H1 (cell line): ENCODE data around the gene KCNMB2. TPM values are rescaled to one million over a fixed set of nuclear protein-coding genes. Genes with fewer than 3 reads are reported as not detected.

Experiments
- CTCF ChIA-PET: fragments of 300-600 bp; sonication (Branson Sonifier 250); formaldehyde crosslinking; loops from one replicate; lab custom pipeline; 2021; ENCODE audit not compliant: partially characterized antibody; lab: Charles Lee
- POLR2A ChIA-PET: fragments of 300-600 bp; sonication (Branson Sonifier 250); formaldehyde crosslinking; loops from one replicate; lab custom pipeline; 2021; ENCODE audit warnings: inconsistent platforms; ENCODE audit not compliant: partially characterized antibody; lab: Charles Lee
- DNase-seq, 2 experiments: peaks; one replicate each; pipeline versions ENCODE4 v3.0.0 to v3.0.0-alpha.2; 2010 to 2022; ENCODE audit warnings: low spot score in 2 of 2, low read depth in 1 of 2, mixed read lengths in 1 of 2
- FAIRE-seq: peaks from 2 replicates; lab custom pipeline; 2011; peaks lifted over from hg19 to GRCh38; lab: Jason Lieb, UNC
- H2AFZ ChIP-seq: 2 replicates; pipeline ENCODE4 v1.8.1; 2012; ENCODE audit warnings: low read length, inconsistent platforms
- H2AK5ac ChIP-seq: 2 replicates; pipeline ENCODE4 v1.6.1; 2013; ENCODE audit warnings: low read depth, low read length
- H2BK120ac ChIP-seq: replicated peaks from 2 replicates; pipeline ENCODE3; 2013; ENCODE audit warnings: low read depth, low read length, inconsistent platforms
- H2BK12ac ChIP-seq: 2 replicates; pipeline ENCODE4 v1.6.1; 2013; ENCODE audit warnings: low read depth, low read length
- H2BK15ac ChIP-seq: 2 replicates; pipeline ENCODE4 v1.6.1; 2013; ENCODE audit warnings: low read length
- H2BK20ac ChIP-seq: 2 replicates; pipeline ENCODE4 v1.6.1; 2013; ENCODE audit warnings: low read length
- H2BK5ac ChIP-seq: 2 replicates; pipeline ENCODE4 v1.6.1; 2013; ENCODE audit warnings: low read depth, low read length
- H3K14ac ChIP-seq: 2 replicates; pipeline ENCODE4 v1.6.1; 2013; ENCODE audit warnings: inconsistent platforms; ENCODE audit not compliant: insufficient read length
- H3K18ac ChIP-seq: 2 replicates; pipeline ENCODE4 v1.6.1; 2013; ENCODE audit warnings: low read length; ENCODE audit errors: extremely low read depth
- H3K23ac ChIP-seq: 2 replicates; pipeline ENCODE4 v1.6.1; 2013; ENCODE audit warnings: inconsistent platforms; ENCODE audit not compliant: insufficient read length
- H3K23me2 ChIP-seq: 2 replicates; pipeline ENCODE4 v1.6.1; 2013; ENCODE audit warnings: low read depth, low read length
- H3K27ac ChIP-seq: 2 replicates; pipeline ENCODE4 v1.6.1; 2011; ENCODE audit warnings: low read depth, low read length, inconsistent platforms
- H3K27me3 ChIP-seq, 4 experiments: replicated peaks in 1 of 4; 1 replicate in 1 of 4; 2 replicates in 3 of 4; pipeline versions ENCODE4 v1.6.1 to v1.8.1; 2011 to 2013; ENCODE audit warnings: low read length in 3 of 4, mild to moderate bottlenecking in 3 of 4, inconsistent platforms in 2 of 4, mixed read lengths in 2 of 4, moderate library complexity in 1 of 4; ENCODE audit not compliant: control insufficient read depth in 3 of 4, insufficient read depth in 3 of 4; ENCODE audit errors: extremely low read depth in 1 of 4
- H3K36me3 ChIP-seq, 4 experiments: 2 replicates each; pipeline versions ENCODE4 v1.6.1 to v1.8.1; 2011 to 2013; ENCODE audit warnings: mild to moderate bottlenecking in 4 of 4, low read length in 3 of 4, moderate library complexity in 2 of 4, control low read depth in 1 of 4, inconsistent platforms in 1 of 4; ENCODE audit not compliant: insufficient read depth in 4 of 4, control insufficient read depth in 2 of 4
- H3K4ac ChIP-seq: replicated peaks from 2 replicates; pipeline ENCODE3; 2013; ENCODE audit warnings: low read length, low read depth, mixed read lengths, inconsistent platforms; ENCODE audit not compliant: insufficient read length
- H3K4me1 ChIP-seq, 4 experiments: replicated peaks in 1 of 4; 1 replicate in 1 of 4; 2 replicates in 3 of 4; pipeline versions ENCODE4 v1.6.1 to v1.8.1; 2011 to 2013; ENCODE audit warnings: low read length in 3 of 4, inconsistent platforms in 2 of 4, mixed read lengths in 1 of 4; ENCODE audit not compliant: insufficient read depth in 4 of 4, control insufficient read depth in 3 of 4
- H3K4me2 ChIP-seq, 2 experiments: 2 replicates each; pipeline versions ENCODE4 v1.6.1 to v1.8.1; 2011 to 2013; ENCODE audit warnings: low read depth in 2 of 2, low read length in 2 of 2, control low read depth in 1 of 2, inconsistent platforms in 1 of 2, mild to moderate bottlenecking in 1 of 2; ENCODE audit not compliant: insufficient read depth in 1 of 2
- H3K4me3 ChIP-seq, 4 experiments: fragments of 200-600, 300-600 bp in 1 of 4; sonication (generic), shearing (Covaris generic), sonication (Bioruptor Twin) in 1 of 4; 2 replicates each; pipeline versions ENCODE4 v1.5.1 to v1.8.1; 2011 to 2016; ENCODE audit warnings: low read length in 4 of 4, low read depth in 3 of 4, control low read depth in 2 of 4, inconsistent platforms in 2 of 4, mild to moderate bottlenecking in 2 of 4, mixed read lengths in 1 of 4, moderate library complexity in 1 of 4; ENCODE audit not compliant: insufficient read depth in 2 of 4; ENCODE audit errors: extremely low read depth in 1 of 4
- H3K56ac ChIP-seq: replicated peaks from 2 replicates; pipeline ENCODE3; 2013; ENCODE audit warnings: low read depth, mild to moderate bottlenecking, mixed read lengths, low read length, inconsistent platforms; ENCODE audit not compliant: insufficient read length
- H3K79me1 ChIP-seq: 2 replicates; pipeline ENCODE4 v1.6.1; 2013; ENCODE audit warnings: low read depth, low read length, control low read depth
- H3K79me2 ChIP-seq, 2 experiments: 2 replicates each; pipeline versions ENCODE4 v1.6.1 to v1.8.1; 2012 to 2013; ENCODE audit warnings: low read length in 2 of 2, mild to moderate bottlenecking in 2 of 2, inconsistent platforms in 1 of 2; ENCODE audit not compliant: insufficient read depth in 2 of 2, control insufficient read depth in 1 of 2
- H3K9ac ChIP-seq, 4 experiments: replicated peaks in 1 of 4; 1 replicate in 1 of 4; 2 replicates in 3 of 4; pipeline versions ENCODE4 v1.6.1 to v1.8.1; 2011 to 2013; ENCODE audit warnings: low read depth in 3 of 4, low read length in 3 of 4, control low read depth in 2 of 4, mild to moderate bottlenecking in 2 of 4, moderate library complexity in 2 of 4, inconsistent platforms in 1 of 4; ENCODE audit errors: extremely low read depth in 1 of 4
- H3K9me3 ChIP-seq, 2 experiments: 2 replicates each; pipeline versions ENCODE4 v1.6.1 to v1.8.1; 2012 to 2013; ENCODE audit warnings: mild to moderate bottlenecking in 2 of 2, moderate library complexity in 2 of 2, control low read depth in 1 of 2, inconsistent platforms in 1 of 2, low read depth in 1 of 2, low read length in 1 of 2, mixed read lengths in 1 of 2; ENCODE audit not compliant: insufficient read depth in 2 of 2
- H4K20me1 ChIP-seq, 2 experiments: replicated peaks in 1 of 2; 2 replicates each; pipeline versions ENCODE3 to v1.8.1; 2011 to 2013; ENCODE audit warnings: inconsistent platforms in 2 of 2, low read length in 2 of 2, mild to moderate bottlenecking in 1 of 2; ENCODE audit not compliant: insufficient read depth in 2 of 2, control insufficient read depth in 1 of 2
- H4K5ac ChIP-seq: 2 replicates; pipeline ENCODE4 v1.6.1; 2013; ENCODE audit warnings: low read length, low read depth, mixed read lengths, inconsistent platforms; ENCODE audit not compliant: insufficient read length
- H4K8ac ChIP-seq: 2 replicates; pipeline ENCODE4 v1.8.0; 2013; ENCODE audit warnings: mild to moderate bottlenecking, moderate library complexity, low read length, inconsistent platforms; ENCODE audit not compliant: insufficient read depth; ENCODE audit errors: extremely low read depth
- H4K91ac ChIP-seq: replicated peaks from 2 replicates; pipeline ENCODE3; 2013; ENCODE audit warnings: low read length, mixed read lengths, inconsistent platforms; ENCODE audit not compliant: insufficient read length
- BCL11A ChIP-seq, 2 experiments: IDR thresholded peaks; one replicate each; pipeline ENCODE4 v1.6.1; 2011; ENCODE audit warnings: low read depth in 2 of 2, low read length in 2 of 2, mild to moderate bottlenecking in 2 of 2
- CBX8 ChIP-seq: fragments of 300-800, 300-1000 bp; sonication (generic); IDR thresholded peaks from 2 replicates; pipeline ENCODE4 v1.7.1; 2016; ENCODE audit warnings: low read depth, low read length, borderline replicate concordance
- CHD2 ChIP-seq: IDR thresholded peaks from 2 replicates; pipeline ENCODE4 v1.6.1; 2012; ENCODE audit warnings: low read length, improper control_type of control experiment
- EGR1 ChIP-seq: IDR thresholded peaks from 2 replicates; pipeline ENCODE4 v1.6.1; 2011; ENCODE audit warnings: low read depth, low read length, borderline replicate concordance
- MAFK ChIP-seq: IDR thresholded peaks from 2 replicates; pipeline ENCODE4 v1.6.1; 2012; ENCODE audit warnings: low read depth, mild to moderate bottlenecking, improper control_type of control experiment, low read length
- SAP30 ChIP-seq: fragments of 300-600 bp; sonication (generic); IDR thresholded peaks from 2 replicates; pipeline ENCODE4 v1.7.1; 2012; ENCODE audit warnings: low read length, moderate library complexity, mild to moderate bottlenecking, inconsistent platforms; ENCODE audit not compliant: insufficient read depth, insufficient replicate concordance
- SIRT6 ChIP-seq: IDR thresholded peaks from one replicate; pipeline ENCODE4 v1.7.1; 2012; ENCODE audit warnings: low read length, inconsistent platforms
- SUZ12 ChIP-seq: fragments of 200-600 bp; sonication (generic); IDR thresholded peaks from 2 replicates; pipeline ENCODE4 v1.6.1; 2012; ENCODE audit warnings: mild to moderate bottlenecking, inconsistent platforms, low read length, moderate library complexity, mixed read lengths
- TAF1 ChIP-seq: IDR thresholded peaks from 2 replicates; pipeline ENCODE4 v1.6.1; 2011; ENCODE audit warnings: mild to moderate bottlenecking, low read depth, low read length
- TEAD4 ChIP-seq: IDR thresholded peaks from 2 replicates; pipeline ENCODE4 v1.6.1; 2012; ENCODE audit warnings: low read depth, low read length, inconsistent platforms, mixed read lengths
- USF2 ChIP-seq: IDR thresholded peaks from 2 replicates; pipeline ENCODE4 v1.6.1; 2011; ENCODE audit warnings: low read length, improper control_type of control experiment
- WGBS, 2 experiments: shearing (Covaris generic) in 1 of 2; methylation state at CpG; one replicate each; pipeline versions ENCODE4 v1.1.6 to v1.1.7; 2013 to 2015; ENCODE audit warnings: low lambda C conversion rate in 2 of 2, mixed read lengths in 2 of 2, inconsistent platforms in 1 of 2, low coverage in 1 of 2, missing lambda C conversion rate in 1 of 2; ENCODE audit not compliant: insufficient replicate concordance in 2 of 2, insufficient coverage in 1 of 2, insufficient read length in 1 of 2; ENCODE audit errors: extremely low coverage in 1 of 2, missing lambda C conversion rate in 1 of 2; 5-methylcytosine and 5-hydroxymethylcytosine counted together
- polyA plus RNA-seq, 7 experiments: library from polyadenylated mRNA; depleted of rRNA in 3 of 7; stranded (reverse) in 5 of 7; unstranded in 2 of 7; fragments of >200 nt in 5 of 7; fragments of 200-250 nt in 2 of 7; gene quantifications; 1 replicate in 5 of 7; 2 replicates in 1 of 7; 4 replicates in 1 of 7; pipeline versions ENCODE4 v1.2.1 to v1.2.3, GENCODE V29; 2011 to 2013; ENCODE audit warnings: missing spikeins in 2 of 7, mixed read lengths in 2 of 7
- total RNA-seq: library from RNA; stranded (reverse); fragmentation: NEBNext Ultra II Directional; extraction: Animal tissue kit (Norgen Biotek cat#: 25700); gene quantifications from 2 replicates; pipeline ENCODE4 v1.2.1, GENCODE V29; 2021
- TF ChIP-seq, protein P1 (sequence below): IDR thresholded peaks from 2 replicates; pipeline ENCODE4 v1.6.1; 2011; ENCODE audit warnings: low read depth, mild to moderate bottlenecking, low read length; ENCODE audit not compliant: insufficient read depth

KCNMB2 gene
- total and polyA plus RNA-seq, 2 of the 8 experiments (the other 6 are each of a cell fraction or from before 2014, with no cell fraction given), result not detected

GRCh38 chr3:178826435-178827123, 290.3 kb downstream of the KCNMB2 start:
- H4K5ac ChIP-seq, result no peak overlapping the region
- TF ChIP-seq SUZ12, result no peak
- TF ChIP-seq SIRT6, result no peak
- no peak for TF ChIP-seq SAP30
- TF ChIP-seq, protein P1, sequence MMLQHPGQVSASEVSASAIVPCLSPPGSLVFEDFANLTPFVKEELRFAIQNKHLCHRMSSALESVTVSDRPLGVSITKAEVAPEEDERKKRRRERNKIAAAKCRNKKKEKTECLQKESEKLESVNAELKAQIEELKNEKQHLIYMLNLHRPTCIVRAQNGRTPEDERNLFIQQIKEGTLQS, result no peak
- no peak for TF ChIP-seq TAF1
- TF ChIP-seq TEAD4, result no peak
- TF ChIP-seq CBX8, result no peak
- TF ChIP-seq MAFK, result no peak
- TF ChIP-seq CHD2, result no peak
- TF ChIP-seq EGR1, result no peak
- no peak for TF ChIP-seq USF2
- no peak for TF ChIP-seq BCL11A (IDR thresholded peaks at IDR 0.05; ENCODE audit: low read depth in 2 of 2, low read length in 2 of 2)
- TF ChIP-seq, all 59 proteins: peak for 0
- H3K23ac ChIP-seq, result no peak overlapping the region
- 88% methylated on average over 4 of the region's 4 CpGs; no CpG with 5 or more reads in 1 of the 2 experiments for WGBS, 2 experiments
- no peak for FAIRE-seq
- H3K27ac ChIP-seq, result no peak overlapping the region
- no peak overlapping the region for H2BK120ac ChIP-seq
- H3K79me1 ChIP-seq, result no peaks in the 10 kb centered on the region
- H3K4me2 ChIP-seq, result no peak overlapping the region
- ChIA-PET CTCF (interaction anchor here (0.6 to 1.3 kb wide), 2 partner anchors 9 to 30 kb away, joined by 3 read pairs; no protein-coding TSS in a partner anchor), POLR2A (interaction anchor here (1.8 kb wide), 1 partner anchor 33 kb away, joined by 5 read pairs; no protein-coding TSS in a partner anchor)
- H3K56ac ChIP-seq, result no peak overlapping the region
- H3K27me3 ChIP-seq, result no peaks in the 10 kb centered on the region
- no peak for DNase-seq
- H3K14ac ChIP-seq, result no peak overlapping the region
- no peak overlapping the region for H4K8ac ChIP-seq
- no peak overlapping the region for H2BK12ac ChIP-seq
- H3K4ac ChIP-seq, result no peak overlapping the region
- H2BK15ac ChIP-seq, result no peak overlapping the region
- no peak overlapping the region for H2BK20ac ChIP-seq
- H4K20me1 ChIP-seq, result no peaks in the 10 kb centered on the region
- no peak overlapping the region for H2BK5ac ChIP-seq
- no peak overlapping the region for H3K18ac ChIP-seq
- H3K4me1 ChIP-seq, result peaks cover 0 to 4% (median 1%) of the 10 kb centered on the region in 4 experiments; a peak in 2 of 7 replicates
- no peaks in the 10 kb centered on the region for H3K23me2 ChIP-seq
- H4K91ac ChIP-seq, result no peak overlapping the region
- H2AFZ ChIP-seq, result no peak overlapping the region
- H3K9ac ChIP-seq, result no peak overlapping the region
- no peak overlapping the region for H3K4me3 ChIP-seq
- no peaks in the 10 kb centered on the region for H3K36me3 ChIP-seq
- H3K9me3 ChIP-seq, result no peaks in the 10 kb centered on the region
- H3K79me2 ChIP-seq, result no peaks in the 10 kb centered on the region
- no peak overlapping the region for H2AK5ac ChIP-seq
